ENCODE measurements around the gene SENP3.

Gene SENP3

DNA sequence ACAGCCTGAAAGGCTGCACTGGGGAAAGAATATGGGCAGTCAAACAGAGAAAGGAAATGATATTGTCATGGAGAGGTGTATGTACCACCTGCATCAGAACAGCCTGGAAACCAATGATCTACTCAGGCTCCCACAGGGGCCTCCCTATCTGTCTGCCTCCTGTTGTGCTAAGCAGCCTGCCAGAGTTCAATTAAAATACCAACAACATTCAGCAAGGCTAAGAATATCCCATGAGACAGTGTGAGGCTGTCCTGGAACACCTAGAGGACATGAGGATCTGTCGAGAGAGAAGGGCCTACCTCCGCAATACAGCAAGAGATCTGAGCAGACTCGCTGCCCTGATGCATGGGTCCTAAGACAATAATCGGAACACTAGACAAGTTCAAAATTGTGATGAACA, 44.6 kb downstream of the SENP3 start:
- no peak for DNase-seq

DNA sequence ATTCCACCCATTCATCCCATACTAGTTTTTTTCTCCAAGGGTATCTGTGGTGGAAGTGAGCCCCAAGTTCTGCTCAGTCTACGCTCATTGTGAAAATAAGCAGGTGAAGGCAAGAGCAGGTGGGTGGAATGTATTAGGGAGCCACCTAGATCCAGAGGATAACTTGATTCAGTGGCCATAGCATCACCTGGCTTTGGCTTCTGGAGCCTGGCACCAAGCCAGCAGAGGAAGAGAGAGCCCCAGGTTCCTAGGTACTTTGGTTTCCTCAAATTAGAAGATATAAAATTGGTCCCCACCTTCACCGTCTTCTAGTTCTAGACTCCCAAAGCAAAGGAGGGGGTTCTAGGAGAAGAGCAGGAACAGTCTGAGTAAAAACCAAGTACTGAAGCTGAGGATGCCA, 48.9 kb downstream of the SENP3 start:
- DNase-seq: no peak

DNA sequence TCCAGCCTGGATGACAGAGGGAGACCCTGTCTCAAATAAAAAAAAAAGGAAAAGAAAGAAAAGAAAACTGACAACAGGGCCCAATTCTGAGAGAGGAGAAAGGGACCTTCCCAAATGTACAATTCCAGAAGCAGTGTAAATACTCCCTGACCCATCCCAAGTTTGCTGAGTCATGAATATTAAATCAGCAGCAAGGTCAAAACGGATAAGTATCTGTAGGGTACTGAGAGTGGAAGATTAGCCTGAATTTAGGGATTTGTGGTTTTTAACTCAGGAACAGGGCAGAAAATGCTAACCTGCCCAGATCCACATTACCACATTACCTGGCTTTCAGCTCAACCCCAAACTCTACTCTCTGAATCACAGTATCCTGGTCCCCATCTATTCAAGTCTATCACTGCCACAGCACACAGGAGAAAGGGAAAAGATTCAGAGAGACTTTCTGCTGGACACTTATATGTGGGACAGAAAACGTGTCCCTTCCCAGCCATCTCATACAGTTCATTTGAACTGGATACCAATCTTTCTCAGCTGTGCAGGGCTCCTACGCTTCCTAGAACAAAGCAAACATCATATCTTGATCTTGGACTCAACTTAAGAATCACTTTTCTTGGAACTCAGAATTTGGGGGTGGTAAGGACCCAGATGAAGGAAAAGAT, 50.0 kb downstream of the SENP3 start:
- no peak for DNase-seq

DNA sequence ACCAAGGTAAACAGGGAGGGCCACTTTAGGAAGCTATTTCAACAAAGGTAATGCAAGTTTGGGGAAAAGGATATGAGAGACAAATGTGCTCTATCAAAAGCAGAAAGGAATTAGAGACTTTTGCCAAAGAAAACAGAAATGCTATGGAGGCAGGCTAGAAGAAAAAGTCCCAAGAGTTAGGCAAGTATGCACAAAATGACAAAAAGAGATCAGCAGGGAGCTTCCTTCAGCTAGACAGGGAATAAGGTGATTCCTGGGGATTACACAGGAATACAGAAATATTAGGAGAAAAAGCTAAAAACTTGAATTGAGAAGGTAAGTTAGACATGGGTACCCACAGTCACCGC, 50.5 kb downstream of the SENP3 start:
- DNase-seq: no peak

DNA sequence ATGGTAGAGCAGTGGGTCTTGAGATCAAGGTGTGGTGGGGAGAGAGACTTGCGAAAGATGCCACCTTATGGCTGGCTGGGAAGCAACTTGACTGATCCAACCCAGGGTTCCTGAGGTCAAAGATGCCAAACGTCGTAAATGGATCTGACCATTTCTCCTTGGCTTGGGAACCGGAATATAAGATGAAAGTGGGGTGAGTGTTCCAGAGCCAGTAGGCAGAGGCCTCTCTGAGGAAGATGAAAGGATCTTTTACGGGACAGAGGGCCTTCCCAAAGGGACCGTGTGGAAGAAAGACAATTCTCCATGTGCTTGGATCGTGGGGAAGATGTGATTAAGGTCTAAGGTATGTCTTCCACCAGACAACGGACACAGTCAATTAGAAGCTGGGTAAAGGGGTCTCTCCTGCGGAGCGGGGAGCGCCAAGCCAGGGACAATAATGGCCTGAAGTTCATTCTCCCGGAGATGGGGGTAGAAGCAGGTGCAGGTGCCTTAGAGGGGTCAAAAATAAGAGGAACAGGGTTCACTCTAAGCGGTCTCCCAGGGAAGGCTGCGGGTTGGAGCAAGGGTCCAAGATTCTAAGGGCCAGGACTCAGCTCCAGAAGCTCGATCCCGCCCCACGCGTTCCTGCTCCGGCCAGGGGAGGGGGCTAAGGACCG, 52.2 kb downstream of the SENP3 start:
- DNase-seq: no peak

DNA sequence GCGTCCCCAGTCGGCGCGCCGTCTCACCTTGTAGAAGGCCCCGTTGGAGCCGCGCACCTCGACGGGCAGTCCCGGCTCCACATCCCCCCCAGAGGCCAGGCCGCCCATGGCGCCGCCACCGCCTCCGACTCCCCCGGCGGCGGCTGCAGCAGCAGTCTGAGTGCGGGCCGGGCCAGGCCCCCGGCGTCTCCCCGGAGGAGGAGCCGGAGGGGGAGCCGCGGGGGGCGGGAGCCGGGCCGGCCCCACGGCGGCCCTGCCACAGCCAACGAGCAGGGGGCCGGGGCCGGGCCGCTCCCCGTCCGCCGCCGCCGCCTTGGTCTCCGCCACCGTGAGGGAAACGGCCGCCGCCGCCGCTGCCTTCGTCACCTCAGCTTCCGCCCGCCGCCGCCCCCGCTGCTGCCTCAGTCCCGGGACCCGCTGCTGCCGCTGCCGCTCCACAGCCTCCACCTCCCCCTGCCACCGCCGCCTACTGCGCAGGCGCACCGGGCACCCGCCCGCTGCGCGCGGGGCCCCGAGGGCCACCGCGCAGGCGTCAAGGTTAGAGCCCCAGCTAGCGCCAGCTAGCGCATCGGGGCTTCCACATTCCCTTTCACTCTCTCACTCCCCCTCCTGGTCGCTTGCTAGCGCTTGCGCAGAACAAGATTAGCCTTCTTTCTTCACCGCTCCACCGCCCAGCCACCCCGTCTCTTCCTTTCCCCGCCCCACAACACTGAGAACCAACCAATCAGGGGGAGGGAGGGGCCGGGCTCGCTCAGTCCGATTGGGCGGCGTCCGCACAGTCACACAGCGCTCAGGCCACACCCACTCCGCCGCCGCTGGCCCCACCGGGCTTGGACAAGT, 52.9 kb downstream of the SENP3 start, which contains the start of gene FXR2:
Gene FXR2 (minus strand): TSS at position 473 of the 840 bp plus-strand sequence. CDS start 365 bp downstream, at position 108.
- DNase-seq: peak; percentile 99

DNA sequence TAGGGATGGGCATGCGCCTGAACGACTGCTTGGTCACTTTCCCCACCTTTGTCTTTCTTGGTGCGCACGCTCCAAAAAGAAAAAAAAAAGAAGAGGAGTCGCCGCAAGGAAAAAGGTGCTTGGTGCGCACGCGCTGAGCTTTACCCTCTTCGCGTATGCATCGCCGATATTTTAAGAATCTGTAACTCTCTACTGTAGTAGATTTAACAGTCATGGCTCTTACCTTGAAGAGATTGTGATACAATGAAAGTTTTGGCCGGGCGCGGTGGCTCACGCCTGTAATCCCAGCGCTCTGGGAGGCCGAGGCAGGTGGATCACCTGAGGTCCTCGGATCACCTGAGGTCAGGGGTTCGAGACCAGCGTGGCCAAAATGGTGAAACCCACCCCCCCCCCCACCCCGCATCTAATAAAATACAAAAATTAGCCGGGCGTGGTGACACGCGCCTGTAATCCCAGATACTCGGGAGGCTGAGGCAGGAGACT, 53.6 kb downstream of the SENP3 start:
- DNase-seq: no peak

DNA sequence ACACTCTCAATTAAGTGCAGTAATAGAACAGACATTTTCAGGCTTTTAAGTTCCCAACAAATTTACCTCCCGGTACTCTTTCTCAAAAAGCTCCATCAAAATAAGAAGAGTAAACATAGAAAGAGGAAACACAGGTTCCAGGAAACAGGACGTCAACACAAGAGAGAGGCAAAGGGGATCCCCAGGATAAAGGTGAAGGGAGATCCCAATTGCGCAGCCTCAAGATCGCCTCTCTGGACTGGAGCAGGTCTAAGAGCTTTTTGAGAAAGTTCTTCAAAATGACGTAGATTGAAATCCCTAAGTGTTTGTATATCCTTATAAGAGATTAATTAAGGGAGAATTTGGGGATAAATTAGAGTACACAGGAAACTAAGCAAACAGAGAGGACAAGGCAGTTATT, 56.9 kb downstream of the SENP3 start:
- no peak for DNase-seq

DNA sequence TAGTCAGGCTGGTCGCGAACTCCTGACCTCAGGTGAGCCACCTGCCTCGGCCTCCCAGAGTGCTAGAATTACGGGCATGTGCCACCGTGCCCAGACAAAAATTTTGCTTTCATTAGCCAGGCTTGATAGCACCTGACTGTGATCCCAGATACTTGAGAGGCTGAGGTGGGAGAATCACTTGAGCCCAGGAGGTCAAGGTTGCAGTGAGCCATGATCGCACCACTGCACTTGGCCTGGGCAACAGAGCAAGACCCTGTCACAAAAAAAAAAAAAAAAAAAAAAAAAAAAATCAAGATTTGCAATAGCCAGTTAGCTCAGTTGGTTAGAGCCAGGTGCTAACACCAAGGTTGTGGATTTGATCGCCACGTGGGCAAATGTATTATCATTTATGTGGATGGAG, 59.1 kb downstream of the SENP3 start:
- DNase-seq: no peak
